Liver (tissue), 9 donors: ENCODE measurements around the gene FOXK1. TPM values are rescaled to one million over a fixed set of nuclear protein-coding genes. Genes with fewer than 3 reads are reported as not detected.

Experiments used
- DNase-seq: peaks from one replicate; pipeline ENCODE4 v3.0.0-alpha.2; 2017; ENCODE audit warnings: low spot score
- H3K27ac ChIP-seq, 2 donors: one replicate each; pipeline ENCODE4 v1.7.0; 2013; ENCODE audit warnings: inconsistent platforms in 2 of 2, low read length in 2 of 2, control low read depth in 1 of 2, low read depth in 1 of 2, mild to moderate bottlenecking in 1 of 2
- H3K27me3 ChIP-seq, 4 donors: one replicate each; pipeline versions ENCODE4 v1.6.1 to v1.7.0; 2013; ENCODE audit warnings: low read length in 3 of 4, inconsistent platforms in 1 of 4, mild to moderate bottlenecking in 1 of 4, moderate library complexity in 1 of 4; ENCODE audit not compliant: control insufficient read depth in 4 of 4, insufficient read depth in 4 of 4
- H3K36me3 ChIP-seq, 4 donors: one replicate each; pipeline versions ENCODE4 v1.6.1 to v1.7.0; 2013; ENCODE audit warnings: low read length in 3 of 4, mild to moderate bottlenecking in 3 of 4, low read depth in 1 of 4, moderate library complexity in 1 of 4; ENCODE audit not compliant: control insufficient read depth in 4 of 4, insufficient read depth in 3 of 4
- H3K4me1 ChIP-seq, 4 donors: one replicate each; pipeline versions ENCODE4 v1.6.1 to v1.7.0; 2013; ENCODE audit warnings: low read length in 3 of 4, mild to moderate bottlenecking in 3 of 4, moderate library complexity in 1 of 4; ENCODE audit not compliant: control insufficient read depth in 4 of 4, insufficient read depth in 4 of 4
- H3K4me3 ChIP-seq, 3 donors: one replicate each; pipeline versions ENCODE4 v1.6.1 to v1.7.0; 2013; ENCODE audit warnings: low read length in 3 of 3, control low read depth in 1 of 3, low read depth in 1 of 3, mild to moderate bottlenecking in 1 of 3
- H3K9ac ChIP-seq, 2 donors: one replicate each; pipeline ENCODE4 v1.7.0; 2013; ENCODE audit warnings: low read length in 2 of 2, mild to moderate bottlenecking in 2 of 2, moderate library complexity in 2 of 2, control low read depth in 1 of 2, low read depth in 1 of 2
- H3K9me3 ChIP-seq, 4 donors: one replicate each; pipeline versions ENCODE4 v1.6.1 to v1.7.0; 2013; ENCODE audit warnings: low read length in 3 of 4; ENCODE audit not compliant: control insufficient read depth in 4 of 4
- ATF3 ChIP-seq: IDR thresholded peaks from 2 replicates; pipeline ENCODE4 v1.6.1; 2016; ENCODE audit warnings: antibody characterized with exemption
- CTCF ChIP-seq: fragments of 150-350 bp; IDR thresholded peaks from 2 replicates; pipeline ENCODE4 v1.5.1; 2017; ENCODE audit warnings: improper control_type of control experiment, low read depth, low read length; ENCODE audit not compliant: missing input control
- EGR1 ChIP-seq, 2 donors: IDR thresholded peaks; 2 replicates each; pipeline ENCODE4 v1.6.1; 2016 to 2018; ENCODE audit warnings: antibody characterized with exemption in 2 of 2, low read depth in 2 of 2
- FOXA1 ChIP-seq: IDR thresholded peaks from 2 replicates; pipeline ENCODE4 v1.6.1; 2016; ENCODE audit warnings: antibody characterized with exemption
- FOXA2 ChIP-seq: IDR thresholded peaks from 2 replicates; pipeline ENCODE4 v1.6.1; 2016; ENCODE audit warnings: antibody characterized with exemption
- HNF4A ChIP-seq, 2 donors: conservative IDR thresholded peaks; 2 replicates each; pipeline ENCODE4 v1.6.1; 2016; ENCODE audit warnings: antibody characterized with exemption in 2 of 2, mild to moderate bottlenecking in 2 of 2
- JUND ChIP-seq, 2 donors: IDR thresholded peaks; 2 replicates each; pipeline ENCODE4 v1.6.1; 2016; ENCODE audit warnings: antibody characterized with exemption in 2 of 2
- MAX ChIP-seq: IDR thresholded peaks from 2 replicates; pipeline ENCODE4 v1.6.1; 2016; ENCODE audit warnings: antibody characterized with exemption
- NR2F2 ChIP-seq: IDR thresholded peaks from 2 replicates; pipeline ENCODE4 v1.6.1; 2016; ENCODE audit warnings: antibody characterized with exemption
- RAD21 ChIP-seq, 2 donors: IDR thresholded peaks; 2 replicates each; pipeline ENCODE4 v1.6.1; 2016; ENCODE audit warnings: antibody characterized with exemption in 2 of 2, mild to moderate bottlenecking in 2 of 2
- RXRA ChIP-seq, 2 donors: IDR thresholded peaks; 2 replicates each; pipeline ENCODE4 v1.6.1; 2017 to 2018; ENCODE audit warnings: antibody characterized with exemption in 2 of 2, mild to moderate bottlenecking in 1 of 2
- SP1 ChIP-seq: IDR thresholded peaks from 2 replicates; pipeline ENCODE4 v1.6.1; 2018; ENCODE audit warnings: antibody characterized with exemption, mild to moderate bottlenecking
- TAF1 ChIP-seq: conservative IDR thresholded peaks from 2 replicates; pipeline ENCODE4 v1.6.1; 2016; ENCODE audit warnings: antibody characterized with exemption, mild to moderate bottlenecking
- YY1 ChIP-seq: IDR thresholded peaks from 2 replicates; pipeline ENCODE4 v1.6.1; 2016; ENCODE audit warnings: antibody characterized with exemption, mild to moderate bottlenecking
- WGBS: extraction: QIAGEN DNeasy Blood & Tissue Kit; methylation state at CpG from one replicate; pipeline ENCODE4 v1.1.7; 2013; 5-methylcytosine and 5-hydroxymethylcytosine counted together
- polyA plus RNA-seq, 2 donors: library from polyadenylated mRNA; stranded (reverse) in 1 of 2; unstranded in 1 of 2; fragments of 200-250 nt in 1 of 2; fragments of >200 nt in 1 of 2; fragmentation: Nextera tagmentation in 1 of 2; extraction: Ambion mirVana in 1 of 2; gene quantifications; one replicate each; pipeline versions ENCODE4 v1.2.1 to v1.2.3, GENCODE V29; 2013 to 2015
- total RNA-seq, 2 donors: library from RNA; depleted of rRNA; stranded (reverse); fragments of >200 nt; gene quantifications; one replicate each; pipeline ENCODE4 v1.2.3, GENCODE V29; 2014
- donor health status: healthy.
- donor health status: healthy.
- donor health status: healthy.
- donor health status: healthy.
- donor health status: healthy.

FOXK1 gene
- total and polyA plus RNA-seq, 4 donors: 1.2 to 8.5 (median 4.4) TPM

- H3K36me3 ChIP-seq: peaks cover 20 to 88% (median 36%) of the 10 kb centered on the region in 4 donors
- H3K27ac ChIP-seq: no peak overlapping the region
- no peaks in the 10 kb centered on the region for H3K9me3 ChIP-seq
- 94% methylated on average over 17 of the region's 17 CpGs for WGBS
- H3K4me1 ChIP-seq: no peaks in the 10 kb centered on the region
- DNase-seq: no peak
- H3K9ac ChIP-seq: no peak overlapping the region
- TF ChIP-seq NR2F2 (no peak), FOXA2 (no peak)
- H3K4me3 ChIP-seq: no peak overlapping the region
- H3K27me3 ChIP-seq: no peaks in the 10 kb centered on the region
Measured at GRCh38 chr7:4787541-4787940, 105.4 kb downstream of the FOXK1 start.

- Histone ChIP-seq H3K4me1 (peaks cover 0 to 3% (median 0%) of the 10 kb centered on the region in 4 donors), H3K9ac (no peak overlapping the region), H3K4me3 (no peak overlapping the region), H3K36me3 (peaks cover 20 to 82% (median 34%) of the 10 kb centered on the region in 4 donors), H3K27ac (no peak overlapping the region), H3K27me3 (no peaks in the 10 kb centered on the region), H3K9me3 (no peaks in the 10 kb centered on the region)
- no peak for DNase-seq
- 92% methylated on average over 23 of the region's 23 CpGs for WGBS
- no peak for TF ChIP-seq MAX
- no peak for TF ChIP-seq RXRA (IDR thresholded peaks at IDR 0.05)
- no peak for TF ChIP-seq JUND (IDR thresholded peaks at IDR 0.05)
- no peak for TF ChIP-seq ATF3
Measured at GRCh38 chr7:4787947-4788626, 106.0 kb downstream of the FOXK1 start.

- Histone ChIP-seq H3K27me3 (no peaks in the 10 kb centered on the region), H3K27ac (no peak overlapping the region), H3K4me3 (no peak overlapping the region), H3K9ac (no peak overlapping the region), H3K4me1 (peaks cover 0 to 3% (median 0%) of the 10 kb centered on the region in 4 donors), H3K36me3 (peaks cover 20 to 78% (median 31%) of the 10 kb centered on the region in 4 donors), H3K9me3 (no peaks in the 10 kb centered on the region)
- TF ChIP-seq FOXA1 (no peak), CTCF (no peak), YY1 (no peak), SP1 (no peak), RAD21 (IDR thresholded peaks at IDR 0.05) (no peak), HNF4A (conservative IDR thresholded peaks at IDR 0.05) (no peak), JUND (IDR thresholded peaks at IDR 0.05) (no peak), EGR1 (IDR thresholded peaks at IDR 0.05; ENCODE audit: low read depth in 2 of 2) (no peak), TAF1 (no peak), ATF3 (no peak), FOXA2 (no peak)
- DNase-seq: no peak
- WGBS: 96% methylated on average over 27 of the region's 27 CpGs
Measured at GRCh38 chr7:4788627-4789189, 106.6 kb downstream of the FOXK1 start.
